Spleen (tissue), 11 donors: ENCODE results near the gene NLGN2. TPM values are rescaled to one million over a fixed set of nuclear protein-coding genes. Genes with fewer than 3 reads are reported as not detected.

Source experiments
- DNase-seq: peaks from one replicate; pipeline ENCODE4 v3.0.0-alpha.2; 2020
- H3K27ac ChIP-seq, 8 donors: fragments of 200-600 bp; sonication (generic) in 7 of 8; 1 replicate in 4 of 8; 2 replicates in 4 of 8; pipeline versions ENCODE4 v1.5.0 to v1.8.0; 2016 to 2021; ENCODE audit warnings: inconsistent platforms in 4 of 8, mild to moderate bottlenecking in 4 of 8, moderate library complexity in 1 of 8
- H3K27me3 ChIP-seq, 7 donors: fragments of 200-600 bp; sonication (generic) in 6 of 7; replicated peaks in 1 of 7; 1 replicate in 4 of 7; 2 replicates in 3 of 7; pipeline versions ENCODE4 v1.5.0 to v1.8.0; 2016 to 2021; ENCODE audit warnings: inconsistent platforms in 3 of 7, mild to moderate bottlenecking in 1 of 7
- H3K36me3 ChIP-seq, 6 donors: fragments of 200-600 bp; sonication (generic) in 5 of 6; 1 replicate in 4 of 6; 2 replicates in 2 of 6; pipeline versions ENCODE4 v1.5.0 to v1.8.0; 2016 to 2021; ENCODE audit warnings: inconsistent platforms in 2 of 6
- H3K4me1 ChIP-seq, 6 donors: fragments of 200-600 bp; sonication (generic) in 5 of 6; 1 replicate in 3 of 6; 2 replicates in 3 of 6; pipeline versions ENCODE4 v1.5.0 to v1.8.0; 2016 to 2021; ENCODE audit warnings: inconsistent platforms in 3 of 6
- H3K4me3 ChIP-seq, 8 donors: fragments of 200-600 bp; sonication (generic) in 7 of 8; 1 replicate in 4 of 8; 2 replicates in 4 of 8; pipeline versions ENCODE4 v1.5.0 to v1.8.0; 2016 to 2021; ENCODE audit warnings: inconsistent platforms in 4 of 8, mild to moderate bottlenecking in 4 of 8, moderate library complexity in 2 of 8
- H3K9me3 ChIP-seq, 8 donors: fragments of 200-600 bp; sonication (generic) in 7 of 8; 1 replicate in 4 of 8; 2 replicates in 4 of 8; pipeline versions ENCODE4 v1.5.0 to v1.8.0; 2016 to 2021; ENCODE audit warnings: inconsistent platforms in 4 of 8
- POLR2A ChIP-seq, 3 donors: fragments of 450-650 bp; IDR thresholded peaks; one replicate each; pipeline ENCODE4 v1.5.1; 2017; ENCODE audit warnings: antibody characterized with exemption in 3 of 3, mild to moderate bottlenecking in 1 of 3
- POLR2AphosphoS5 ChIP-seq, 3 donors: sonication (generic); formaldehyde crosslinking; IDR thresholded peaks; one replicate each; pipeline ENCODE4 v1.5.1; 2017; ENCODE audit warnings: antibody characterized with exemption in 3 of 3
- WGBS, 5 donors: extraction: QIAGEN DNeasy Blood & Tissue Kit in 3 of 5; methylation state at CpG; one replicate each; pipeline versions ENCODE4 v1.1.5 to v1.1.7; 2013 to 2018; 5-methylcytosine and 5-hydroxymethylcytosine counted together
- intact Hi-C: fragments of 100-400 bp; cut with DNase I; formaldehyde crosslinking; loops from one replicate; pipeline ENCODE4 v1.15.0; 2023; ENCODE audit warnings: low total_unique reads
- polyA plus RNA-seq, 3 donors: library from polyadenylated mRNA; stranded (reverse); fragments of 200-250 nt; gene quantifications; one replicate each; pipeline ENCODE4 v1.2.1, GENCODE V29; 2013
- total RNA-seq, 7 donors: library from RNA; depleted of rRNA in 3 of 7; stranded (reverse); fragments of >200 nt in 3 of 7; fragmentation: NEBNext Ultra II Directional in 4 of 7; extraction: Animal tissue kit (Norgen Biotek cat#: 25700) in 4 of 7; gene quantifications; one replicate each; pipeline versions ENCODE4 v1.1.0 to v1.2.1, GENCODE V29; 2016 to 2021
- TF ChIP-seq, protein P1 (sequence below), 11 experiments: fragments of 200-600 bp in 7 of 11; fragments of 450-650 bp in 4 of 11; sonication (generic) in 4 of 11; IDR thresholded peaks in 8 of 11; conservative IDR thresholded peaks in 3 of 11; 1 replicate in 7 of 11; 2 replicates in 4 of 11; pipeline versions ENCODE4 v1.4.0 to v1.8.0; 2016 to 2021; ENCODE audit warnings: antibody characterized with exemption in 11 of 11, inconsistent platforms in 4 of 11, mild to moderate bottlenecking in 1 of 11
- donor health status: healthy with polysubstance abuse.
- donor health status: DM: no; HTN: no; CAD: no; lungs with moderate emphysema.
- donor health status: DM: no; HTN: no; CAD: no.
- donor health status: Bipolar disorder and iron deficiency.
- donor health status: healthy.
- donor health status: DM: no; HTN: no; CAD: no.
- donor health status: DM: yes; HTN: yes; CAD: no.

The NLGN2 gene
- total and polyA plus RNA-seq, 10 donors: 2.2 to 23.0 (median 11.4) TPM

DNA sequence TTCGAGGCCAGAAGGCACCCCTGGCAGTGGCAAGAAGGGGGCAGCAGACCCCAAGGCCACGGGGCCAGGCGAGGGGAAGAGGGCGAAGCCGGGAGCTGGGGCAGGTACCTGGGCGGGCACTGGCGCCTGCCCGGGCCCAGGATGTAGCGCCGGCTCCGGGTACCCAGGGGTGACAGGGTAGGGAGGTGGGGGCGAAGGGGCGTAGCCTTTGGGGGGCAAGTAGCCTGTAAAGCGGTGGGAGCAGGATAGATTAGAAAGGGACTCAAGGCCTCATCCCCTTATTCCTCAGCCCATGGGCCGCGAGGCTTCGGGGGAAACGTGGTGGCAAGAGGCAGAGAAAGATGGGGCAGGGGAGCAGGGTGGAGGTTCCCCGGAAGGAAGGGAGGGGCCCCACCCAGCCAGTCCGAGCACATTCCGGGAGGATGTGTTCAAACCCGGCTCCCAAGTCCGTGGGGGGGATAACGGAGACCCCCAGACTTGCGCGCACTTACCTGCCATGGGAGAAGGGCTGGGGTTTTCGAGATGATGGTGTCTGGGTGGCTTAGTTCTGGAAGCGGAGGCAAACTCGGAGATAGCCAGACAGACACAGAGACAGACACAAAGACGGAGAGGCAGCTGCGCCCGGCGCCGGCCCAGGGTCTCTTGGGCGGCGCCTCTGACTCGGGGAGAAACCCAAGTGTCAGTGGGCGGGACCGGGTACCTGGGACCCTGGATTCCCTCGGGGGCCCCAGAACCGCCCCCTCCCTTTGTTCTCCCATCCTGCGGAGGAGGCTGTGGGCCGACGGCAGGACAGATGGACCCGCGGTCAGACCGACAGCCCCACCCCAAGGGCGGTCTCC is 13.8 kb upstream of the NLGN2 start:
- peak; percentile 84 for DNase-seq
- Histone ChIP-seq H3K4me3 (peak overlapping the region; percentile 77 to 94 (median 81)), H3K4me1 (peaks cover 7 to 60% (median 42%) of the 10 kb centered on the region in 6 donors), H3K27me3 (no peaks in the 10 kb centered on the region), H3K27ac (peak overlapping the region; percentile 66 to 98 (median 94)), H3K9me3 (no peaks in the 10 kb centered on the region), H3K36me3 (peaks cover 0 to 44% (median 22%) of the 10 kb centered on the region in 6 donors)
- no peak for TF ChIP-seq POLR2AphosphoS5 (IDR thresholded peaks at IDR 0.05)
- no peak for TF ChIP-seq POLR2A (IDR thresholded peaks at IDR 0.05)
- TF ChIP-seq, protein P1, sequence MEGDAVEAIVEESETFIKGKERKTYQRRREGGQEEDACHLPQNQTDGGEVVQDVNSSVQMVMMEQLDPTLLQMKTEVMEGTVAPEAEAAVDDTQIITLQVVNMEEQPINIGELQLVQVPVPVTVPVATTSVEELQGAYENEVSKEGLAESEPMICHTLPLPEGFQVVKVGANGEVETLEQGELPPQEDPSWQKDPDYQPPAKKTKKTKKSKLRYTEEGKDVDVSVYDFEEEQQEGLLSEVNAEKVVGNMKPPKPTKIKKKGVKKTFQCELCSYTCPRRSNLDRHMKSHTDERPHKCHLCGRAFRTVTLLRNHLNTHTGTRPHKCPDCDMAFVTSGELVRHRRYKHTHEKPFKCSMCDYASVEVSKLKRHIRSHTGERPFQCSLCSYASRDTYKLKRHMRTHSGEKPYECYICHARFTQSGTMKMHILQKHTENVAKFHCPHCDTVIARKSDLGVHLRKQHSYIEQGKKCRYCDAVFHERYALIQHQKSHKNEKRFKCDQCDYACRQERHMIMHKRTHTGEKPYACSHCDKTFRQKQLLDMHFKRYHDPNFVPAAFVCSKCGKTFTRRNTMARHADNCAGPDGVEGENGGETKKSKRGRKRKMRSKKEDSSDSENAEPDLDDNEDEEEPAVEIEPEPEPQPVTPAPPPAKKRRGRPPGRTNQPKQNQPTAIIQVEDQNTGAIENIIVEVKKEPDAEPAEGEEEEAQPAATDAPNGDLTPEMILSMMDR (IDR thresholded peaks at IDR 0.05 in 8 of 11, conservative IDR thresholded peaks at IDR 0.05 in 3 of 11): no peak
- intact Hi-C loops: no loop called here
- 3 to 13% (median 7%) methylated on average over 29 to 48 of the region's 48 CpGs for WGBS, 5 donors

DNA sequence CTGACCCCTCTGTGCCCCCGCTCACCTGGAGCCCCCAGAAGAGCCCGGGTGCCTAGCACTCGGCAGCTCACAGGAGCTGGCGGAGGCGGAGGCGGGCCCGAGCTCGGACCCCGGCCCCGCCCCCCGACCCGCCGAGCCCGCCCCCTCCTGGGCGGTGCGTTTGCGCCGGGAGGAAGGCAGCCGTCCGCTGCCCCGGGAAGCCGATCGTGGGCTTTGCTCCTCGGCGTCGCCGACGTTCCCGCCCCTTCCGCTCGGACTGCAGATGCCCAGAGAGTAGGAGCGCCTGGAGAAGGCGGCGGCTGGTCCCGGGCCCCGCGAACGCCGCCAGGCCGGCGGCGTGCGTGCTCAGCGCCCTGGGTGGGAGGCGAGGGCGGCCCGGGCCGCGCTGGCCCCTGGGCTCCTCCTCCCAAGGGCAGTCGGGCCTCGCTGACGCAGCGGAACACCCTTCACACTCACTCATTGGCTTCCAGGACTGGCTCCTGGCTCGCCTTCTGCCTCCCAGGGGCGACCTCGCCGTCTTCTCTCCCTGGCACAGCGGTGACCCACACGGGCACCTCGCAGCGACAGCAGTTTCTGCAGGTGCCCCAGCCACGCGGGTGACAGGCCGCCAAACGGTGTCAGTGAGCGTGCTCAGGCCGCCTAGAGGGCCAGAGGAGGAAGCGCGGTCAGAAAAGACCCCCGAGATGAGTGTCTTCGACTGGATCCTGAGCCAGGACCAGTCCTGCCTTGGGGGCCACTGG is 13.0 kb upstream of the NLGN2 start, which contains the start of gene PLSCR3:
Gene PLSCR3 (minus strand): TSS at position 74 of the 740 bp plus-strand sequence. CDS start 415 bp downstream, outside the sequence.
- TF ChIP-seq, protein P1 (IDR thresholded peaks at IDR 0.05 in 8 of 11, conservative IDR thresholded peaks at IDR 0.05 in 3 of 11): peak in 7 of 11 experiments; percentile 16 to 74 (median 52)
- peak in 2 of 3 donors; percentile 69 to 84 for TF ChIP-seq POLR2A (IDR thresholded peaks at IDR 0.05)
- TF ChIP-seq POLR2AphosphoS5 (IDR thresholded peaks at IDR 0.05): peak; percentile 96 to 97 (median 96)
- Histone ChIP-seq H3K36me3 (peaks cover 0 to 36% (median 14%) of the 10 kb centered on the region in 6 donors), H3K4me3 (peak within 1 kb of the TSS; percentile 77 to 94 (median 81)), H3K27ac (peak within 1 kb of the TSS; percentile 66 to 98 (median 94)), H3K27me3 (no peaks in the 10 kb centered on the region), H3K9me3 (no peaks in the 10 kb centered on the region), H3K4me1 (peaks cover 7 to 55% (median 42%) of the 10 kb centered on the region in 6 donors)
- 0 to 3% (median 1%) methylated on average over 18 to 71 of the region's 71 CpGs for WGBS, 5 donors
- intact Hi-C loops: no loop called here
- peak; percentile 97 for DNase-seq

DNA sequence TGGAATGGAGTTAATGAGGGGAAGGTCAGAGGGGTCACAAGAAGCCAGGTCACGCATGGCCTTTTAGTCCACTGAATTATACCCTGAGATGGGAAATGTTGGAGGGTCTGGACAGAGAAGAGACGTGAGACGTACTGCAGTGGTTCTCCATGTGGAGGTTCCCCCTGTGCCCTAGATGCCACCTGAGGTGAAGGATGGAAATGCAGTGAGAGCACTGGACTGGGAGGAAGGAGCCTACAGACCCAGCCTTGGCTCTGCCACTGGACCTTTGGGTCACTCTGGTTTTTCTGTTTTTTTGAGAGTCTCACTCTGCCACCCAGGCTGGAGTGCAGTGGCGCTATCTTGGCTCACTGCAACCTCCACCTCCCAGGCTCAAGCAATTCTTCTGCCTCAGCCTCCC is 11.5 kb upstream of the NLGN2 start:
- Histone ChIP-seq H3K4me3 (no peak overlapping the region), H3K9me3 (no peaks in the 10 kb centered on the region), H3K4me1 (peaks cover 7 to 40% (median 34%) of the 10 kb centered on the region in 6 donors), H3K27me3 (no peaks in the 10 kb centered on the region), H3K27ac (no peak overlapping the region), H3K36me3 (peaks cover 0 to 21% (median under 1%) of the 10 kb centered on the region in 6 donors)
- 89 to 94% (median 92%) methylated on average over 4 of the region's 4 CpGs for WGBS, 5 donors
- TF ChIP-seq, protein P1 (IDR thresholded peaks at IDR 0.05 in 8 of 11, conservative IDR thresholded peaks at IDR 0.05 in 3 of 11): no peak
- TF ChIP-seq POLR2AphosphoS5 (IDR thresholded peaks at IDR 0.05): no peak
- TF ChIP-seq POLR2A (IDR thresholded peaks at IDR 0.05): no peak
- DNase-seq: no peak
- intact Hi-C loops: no loop called here
